HepG2 (cell line): ENCODE data around the gene LYZL1. TPM values are rescaled to one million over a fixed set of nuclear protein-coding genes. Genes with fewer than 3 reads are reported as not detected.

Experiments
- ATAC-seq: fragments of 200-7000 bp; cut with Tn5 transposase; 3 replicates; pipeline ENCODE4 v1.9.1; 2020; ENCODE audit warnings: mild to moderate bottlenecking, moderate library complexity
- BruUV-seq: library from RNA; stranded (reverse); fragments of 400-500 nt; replicated peaks from 2 replicates; lab custom pipeline; 2021; lab: Mats Ljungman, UMichigan
- CTCF ChIA-PET: fragments of 300-600 bp; formaldehyde crosslinking; extraction: SDS; loops from one replicate; lab custom pipeline; 2021; ENCODE audit warnings: low total read pairs, inconsistent platforms, low intra/inter-chr PET ratio; lab: Yijun Ruan, JAX
- POLR2A ChIA-PET: fragments of 350-600 bp; sonication (Branson Sonifier 250); formaldehyde crosslinking; loops from one replicate; lab custom pipeline; 2020; ENCODE audit warnings: antibody characterized with exemption, inconsistent platforms; lab: Yijun Ruan, JAX
- DNase-seq: peaks from one replicate; pipeline ENCODE4 v3.0.0-alpha.2; 2015; ENCODE audit warnings: low spot score
- FAIRE-seq: peaks from 3 replicates; lab custom pipeline; 2011; peaks lifted over from hg19 to GRCh38; lab: Jason Lieb, UNC
- H2AFZ ChIP-seq: one replicate; pipeline ENCODE4 v1.6.1; 2011; ENCODE audit warnings: low read length, inconsistent platforms
- H3K27ac ChIP-seq: fragments of 300-600 bp; 3 replicates; pipeline ENCODE4 v1.8.0; 2011; ENCODE audit warnings: mixed run types, mild to moderate bottlenecking, mixed read lengths, low read length, inconsistent platforms; ENCODE audit not compliant: insufficient read depth; ENCODE audit errors: extremely low read length
- H3K27me3 ChIP-seq, 2 experiments: fragments of 200-600 bp in 1 of 2; 2 replicates in 1 of 2; 3 replicates in 1 of 2; pipeline versions ENCODE4 v1.6.0 to v1.8.0; 2011; ENCODE audit warnings: low read length in 2 of 2, mild to moderate bottlenecking in 2 of 2, moderate library complexity in 2 of 2, inconsistent platforms in 1 of 2; ENCODE audit not compliant: insufficient read depth in 2 of 2, control insufficient read depth in 1 of 2
- H3K36me3 ChIP-seq, 2 experiments: fragments of 200-600 bp in 1 of 2; replicated peaks in 1 of 2; 2 replicates in 1 of 2; 3 replicates in 1 of 2; pipeline versions ENCODE4 v1.5.1 to v1.8.0; 2011; ENCODE audit warnings: low read length in 2 of 2, inconsistent platforms in 1 of 2; ENCODE audit not compliant: insufficient read depth in 2 of 2, control insufficient read depth in 1 of 2
- H3K4me1 ChIP-seq: 2 replicates; pipeline ENCODE4 v1.5.1; 2012; ENCODE audit warnings: low read length, inconsistent platforms; ENCODE audit not compliant: insufficient read depth
- H3K4me2 ChIP-seq: 2 replicates; pipeline ENCODE4 v1.6.0; 2011; ENCODE audit warnings: low read depth, low read length, inconsistent platforms
- H3K4me3 ChIP-seq, 3 experiments: fragments of 200-600 bp in 1 of 3; sonication (generic), shearing (Covaris generic) in 1 of 3; replicated peaks in 1 of 3; 2 replicates each; pipeline ENCODE4 v1.5.1; 2011 to 2016; ENCODE audit warnings: low read length in 3 of 3, inconsistent platforms in 2 of 3, low read depth in 2 of 3, mild to moderate bottlenecking in 2 of 3, control low read depth in 1 of 3, mixed read lengths in 1 of 3; ENCODE audit not compliant: insufficient read depth in 1 of 3
- H3K79me2 ChIP-seq: one replicate; pipeline ENCODE4 v1.6.1; 2011; ENCODE audit warnings: low read length, inconsistent platforms; ENCODE audit not compliant: insufficient read depth
- H3K9ac ChIP-seq: 2 replicates; pipeline ENCODE4 v1.6.0; 2011; ENCODE audit warnings: mild to moderate bottlenecking, low read depth, low read length, inconsistent platforms; ENCODE audit not compliant: insufficient read depth
- H3K9me3 ChIP-seq: 2 replicates; pipeline ENCODE4 v1.5.1; 2012; ENCODE audit warnings: mild to moderate bottlenecking, low read length
- H4K20me1 ChIP-seq: 2 replicates; pipeline ENCODE4 v1.6.0; 2011; ENCODE audit warnings: inconsistent platforms, mild to moderate bottlenecking, low read length, moderate library complexity; ENCODE audit not compliant: insufficient read depth
- DMAP1 ChIP-seq: IDR thresholded peaks from 2 replicates; pipeline ENCODE4 v1.6.1; 2016
- GATAD2A ChIP-seq: IDR thresholded peaks from 2 replicates; pipeline ENCODE4 v1.6.1; 2016
- HDAC2 ChIP-seq: sonication (generic); formaldehyde crosslinking; IDR thresholded peaks from 2 replicates; pipeline ENCODE4 v1.4.0; 2020; ENCODE audit warnings: missing genetic modification reagents
- KMT2A ChIP-seq: sonication (generic); formaldehyde crosslinking; IDR thresholded peaks from 2 replicates; pipeline ENCODE4 v1.4.0; 2020; ENCODE audit warnings: missing genetic modification reagents
- RARA ChIP-seq: IDR thresholded peaks from 2 replicates; pipeline ENCODE4 v1.6.1; 2016; ENCODE audit warnings: missing genetic modification reagents, missing compliant biosample characterization
- RXRB ChIP-seq: IDR thresholded peaks from 2 replicates; pipeline ENCODE4 v1.6.1; 2016; ENCODE audit warnings: borderline replicate concordance, missing genetic modification reagents, missing compliant biosample characterization
- SOX13 ChIP-seq, 3 experiments: fragments of 450-650 bp in 1 of 3; sonication (generic) in 1 of 3; formaldehyde crosslinking in 1 of 3; IDR thresholded peaks in 2 of 3; conservative IDR thresholded peaks in 1 of 3; 2 replicates each; pipeline versions ENCODE4 v1.5.0 to v1.6.1; 2016 to 2020; ENCODE audit warnings: antibody characterized with exemption in 1 of 3, mild to moderate bottlenecking in 1 of 3, missing compliant biosample characterization in 1 of 3, missing genetic modification reagents in 1 of 3, moderate library complexity in 1 of 3
- SOX5 ChIP-seq: IDR thresholded peaks from 2 replicates; pipeline ENCODE4 v1.6.1; 2016; ENCODE audit warnings: borderline replicate concordance
- TARDBP ChIP-seq: sonication (generic); formaldehyde crosslinking; IDR thresholded peaks from 2 replicates; pipeline ENCODE4 v1.8.0; 2022; ENCODE audit warnings: mild to moderate bottlenecking, missing genetic modification reagents
- ZFX ChIP-seq: sonication (generic); formaldehyde crosslinking; IDR thresholded peaks from 2 replicates; pipeline ENCODE4 v1.4.0; 2020; ENCODE audit warnings: mild to moderate bottlenecking, low read depth, missing genetic modification reagents, moderate library complexity
- ZNF264 ChIP-seq: sonication (generic); formaldehyde crosslinking; IDR thresholded peaks from 2 replicates; pipeline ENCODE4 v1.4.0; 2020; ENCODE audit warnings: missing genetic modification reagents
- ZNF326 ChIP-seq: sonication (generic); formaldehyde crosslinking; IDR thresholded peaks from 2 replicates; pipeline ENCODE4 v1.4.0; 2020; ENCODE audit warnings: missing genetic modification reagents, borderline replicate concordance
- WGBS: methylation state at CpG from one replicate; pipeline ENCODE4 v1.1.6; 2017; ENCODE audit warnings: low lambda C conversion rate; 5-methylcytosine and 5-hydroxymethylcytosine counted together
- in situ Hi-C: cut with HindIII; loops from 2 replicates; pipeline ENCODE4 v1.10.0; 2017; ENCODE audit warnings: low pct_unique_long_range_greater_than_20kb; ENCODE audit not compliant: extremely low pct_ligation_motif_present
- intact Hi-C: fragments of 100-400 bp; cut with micrococcal nuclease; formaldehyde crosslinking; loops from one replicate; pipeline ENCODE4 v1.10.0; 2022; ENCODE audit not compliant: unreplicated experiment
- polyA plus RNA-seq, 8 experiments: library from polyadenylated mRNA; depleted of rRNA in 3 of 8; stranded (reverse) in 7 of 8; unstranded in 1 of 8; fragments of >200 nt; fragmentation: Illumina TruSeq in 4 of 8; extraction: Trizol in 4 of 8; gene quantifications; 2 replicates each; pipeline versions ENCODE4 v1.2.1 to v1.2.3, GENCODE V29; 2011 to 2016; ENCODE audit warnings: low read depth in 4 of 8, missing spikeins in 1 of 8, mixed read lengths in 1 of 8; ENCODE audit not compliant: insufficient read depth in 1 of 8
- total RNA-seq, 5 experiments: library from RNA; depleted of rRNA; stranded (reverse); fragments of >200 nt; fragmentation: Illumina TruSeq; extraction: Trizol; gene quantifications; 2 replicates each; pipeline ENCODE4 v1.2.3, GENCODE V29; 2016; ENCODE audit warnings: low read depth in 1 of 5
- TF ChIP-seq, protein P1 (sequence below): sonication (generic); formaldehyde crosslinking; IDR thresholded peaks from 2 replicates; pipeline ENCODE4 v1.4.0; 2020; ENCODE audit warnings: missing genetic modification reagents
- TF ChIP-seq, protein P2 (sequence below): sonication (generic); formaldehyde crosslinking; IDR thresholded peaks from 2 replicates; pipeline ENCODE4 v1.4.0; 2020; ENCODE audit warnings: missing genetic modification reagents

Gene LYZL1
- total and polyA plus RNA-seq, 2 of the 13 experiments (the other 11 are each of a cell fraction or from before 2014, with no cell fraction given) = not detected

DNA sequence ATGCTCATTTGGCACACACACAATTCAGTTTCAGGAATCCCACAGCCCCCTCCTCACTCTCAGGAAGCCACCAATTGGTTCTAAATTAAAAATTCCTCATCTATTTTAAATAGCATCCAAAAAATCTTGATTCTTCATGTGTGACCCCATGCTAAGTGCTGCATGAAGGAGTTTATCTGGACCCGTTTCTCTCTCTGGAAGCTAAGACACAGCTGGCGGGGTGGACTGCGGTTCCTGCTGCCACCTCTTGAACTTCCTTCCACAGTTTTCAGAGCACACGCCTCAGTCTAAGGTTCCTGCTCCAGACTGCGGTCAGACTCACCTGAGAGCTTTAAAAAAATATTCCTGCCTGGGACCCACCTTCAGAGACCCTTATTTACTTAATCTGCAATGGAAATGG is 34.5 kb downstream of the LYZL1 start:
- peaks cover 94% of the 10 kb centered on the region for H3K4me1 ChIP-seq
- CTCF ChIA-PET = no interaction called here
- in situ Hi-C loops (no loop called here), intact Hi-C loops (no loop called here)
- FAIRE-seq (no peak), DNase-seq (no peak), ATAC-seq (no peak)
- no peak overlapping the region for H3K9ac ChIP-seq
- H3K4me3 ChIP-seq = no peak overlapping the region
- no peaks in the 10 kb centered on the region for H3K9me3 ChIP-seq
- peak overlapping the region; percentile 56 for H3K27ac ChIP-seq
- POLR2A ChIA-PET = interaction anchor here (0.8 kb wide), 1 partner anchor 31 kb away, joined by 3 read pairs; no protein-coding TSS in a partner anchor
- TF ChIP-seq, protein P1, sequence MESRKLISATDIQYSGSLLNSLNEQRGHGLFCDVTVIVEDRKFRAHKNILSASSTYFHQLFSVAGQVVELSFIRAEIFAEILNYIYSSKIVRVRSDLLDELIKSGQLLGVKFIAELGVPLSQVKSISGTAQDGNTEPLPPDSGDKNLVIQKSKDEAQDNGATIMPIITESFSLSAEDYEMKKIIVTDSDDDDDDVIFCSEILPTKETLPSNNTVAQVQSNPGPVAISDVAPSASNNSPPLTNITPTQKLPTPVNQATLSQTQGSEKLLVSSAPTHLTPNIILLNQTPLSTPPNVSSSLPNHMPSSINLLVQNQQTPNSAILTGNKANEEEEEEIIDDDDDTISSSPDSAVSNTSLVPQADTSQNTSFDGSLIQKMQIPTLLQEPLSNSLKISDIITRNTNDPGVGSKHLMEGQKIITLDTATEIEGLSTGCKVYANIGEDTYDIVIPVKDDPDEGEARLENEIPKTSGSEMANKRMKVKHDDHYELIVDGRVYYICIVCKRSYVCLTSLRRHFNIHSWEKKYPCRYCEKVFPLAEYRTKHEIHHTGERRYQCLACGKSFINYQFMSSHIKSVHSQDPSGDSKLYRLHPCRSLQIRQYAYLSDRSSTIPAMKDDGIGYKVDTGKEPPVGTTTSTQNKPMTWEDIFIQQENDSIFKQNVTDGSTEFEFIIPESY (CRISPR knock-in tag) = peak; percentile 84
- 0 out of 2 replicates have a peak, but pooled peaks have one; percentile 8 for TF ChIP-seq GATAD2A (CRISPR knock-in tag)
- TF ChIP-seq ZNF326 = no peak
- no peak for TF ChIP-seq DMAP1 (CRISPR knock-in tag)
- no peaks in the 10 kb centered on the region for H4K20me1 ChIP-seq
- BruUV-seq = no TSS peak
- H3K79me2 ChIP-seq = no peaks in the 10 kb centered on the region
- H2AFZ ChIP-seq = no peak overlapping the region
- no peak overlapping the region for H3K4me2 ChIP-seq
- 90% methylated on average over 5 of the region's 5 CpGs for WGBS
- H3K36me3 ChIP-seq = no peaks in the 10 kb centered on the region
- H3K27me3 ChIP-seq = no peaks in the 10 kb centered on the region

DNA sequence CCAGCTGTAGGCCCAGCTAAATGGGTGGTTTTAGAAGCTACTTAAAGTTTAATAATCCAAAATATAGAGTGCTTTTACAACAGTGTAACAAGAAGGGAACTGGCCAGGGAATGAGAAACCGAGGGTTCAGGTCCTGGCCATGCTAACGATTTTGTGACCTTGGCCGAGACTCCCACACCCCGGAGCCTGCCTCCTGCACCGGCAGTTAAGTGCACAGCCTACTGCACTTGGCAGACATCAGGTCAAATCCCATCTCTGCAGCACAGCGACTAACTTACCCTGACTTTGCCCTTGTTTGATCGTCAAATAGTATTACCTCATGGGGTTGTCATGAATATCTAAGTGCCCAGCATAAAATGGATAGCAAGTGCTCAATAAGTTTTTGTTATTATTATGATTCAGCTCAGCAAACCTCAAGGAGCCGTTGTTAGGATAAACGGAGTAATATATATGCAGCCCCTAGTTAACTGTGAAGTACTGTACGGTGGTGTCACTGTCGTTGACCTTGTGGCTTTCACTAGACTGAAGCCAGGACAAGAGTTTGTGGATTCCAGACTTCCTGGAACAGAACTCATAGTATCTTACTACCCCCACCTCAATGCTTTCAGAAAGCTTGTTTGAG is 35.5 kb downstream of the LYZL1 start:
- Histone ChIP-seq H3K4me1 (peaks cover 99% of the 10 kb centered on the region), H3K36me3 (no peaks in the 10 kb centered on the region), H3K9me3 (no peaks in the 10 kb centered on the region), H3K4me3 (peak overlapping the region in 1 of 3 experiments; percentile 42; a peak in 3 of 6 replicates), H3K27ac (peak overlapping the region; percentile 56), H3K27me3 (no peaks in the 10 kb centered on the region), H2AFZ (no peak overlapping the region), H3K79me2 (no peaks in the 10 kb centered on the region), H4K20me1 (no peaks in the 10 kb centered on the region), H3K9ac (peak overlapping the region; percentile 15; the same call in 1 of the 2 replicates), H3K4me2 (peak overlapping the region; percentile 68)
- FAIRE-seq (no peak), DNase-seq (peak; percentile 71), ATAC-seq (peak; percentile 67)
- WGBS = 5% methylated on average over 10 of the region's 11 CpGs
- POLR2A ChIA-PET = interaction anchor here (0.8 to 1.6 kb wide), 4 partner anchors 9 to 31 kb away, joined by 3 to 4 read pairs (median 3); no protein-coding TSS in a partner anchor
- BruUV-seq = no TSS peak
- in situ Hi-C loops (no loop called here), intact Hi-C loops (no loop called here)
- CTCF ChIA-PET = no interaction called here
- TF ChIP-seq RXRB (CRISPR knock-in tag) (peak; percentile 64; the same call in 1 of the 2 replicates), ZNF264 (CRISPR knock-in tag) (0 out of 2 replicates have a peak, but pooled peaks have one; percentile 30), RARA (CRISPR knock-in tag) (peak; percentile 80), SOX5 (CRISPR knock-in tag) (peak; percentile 25; the same call in 1 of the 2 replicates), KMT2A (CRISPR knock-in tag) (0 out of 2 replicates have a peak, but pooled peaks have one; percentile 24), ZFX (CRISPR knock-in tag) (peak; percentile 22; the same call in 1 of the 2 replicates), HDAC2 (CRISPR knock-in tag) (peak; percentile 52; the same call in 1 of the 2 replicates), SOX13 (IDR thresholded peaks at IDR 0.05) (no peak), SOX13 (CRISPR knock-in tag; conservative IDR thresholded peaks at IDR 0.05 in 1 of 2, IDR thresholded peaks at IDR 0.05 in 1 of 2) (peak in 1 of 2 experiments; percentile 34; a peak in 1 of 4 replicates), TARDBP (CRISPR knock-in tag) (peak; percentile 52; the same call in 1 of the 2 replicates)
- TF ChIP-seq, protein P2, sequence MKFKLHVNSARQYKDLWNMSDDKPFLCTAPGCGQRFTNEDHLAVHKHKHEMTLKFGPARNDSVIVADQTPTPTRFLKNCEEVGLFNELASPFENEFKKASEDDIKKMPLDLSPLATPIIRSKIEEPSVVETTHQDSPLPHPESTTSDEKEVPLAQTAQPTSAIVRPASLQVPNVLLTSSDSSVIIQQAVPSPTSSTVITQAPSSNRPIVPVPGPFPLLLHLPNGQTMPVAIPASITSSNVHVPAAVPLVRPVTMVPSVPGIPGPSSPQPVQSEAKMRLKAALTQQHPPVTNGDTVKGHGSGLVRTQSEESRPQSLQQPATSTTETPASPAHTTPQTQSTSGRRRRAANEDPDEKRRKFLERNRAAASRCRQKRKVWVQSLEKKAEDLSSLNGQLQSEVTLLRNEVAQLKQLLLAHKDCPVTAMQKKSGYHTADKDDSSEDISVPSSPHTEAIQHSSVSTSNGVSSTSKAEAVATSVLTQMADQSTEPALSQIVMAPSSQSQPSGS (CRISPR knock-in tag) = 0 out of 2 replicates have a peak, but pooled peaks have one; percentile 31
